HG02840 (cell line): Measurements from ENCODE around the gene NEURL1.
"Not testable (repeated sequence)": the region's sequence is repeated elsewhere in the genome, so short reads cannot be mapped to it uniquely, and the experiment has no call there.

Experiments used
- ATAC-seq: cut with Tn5 transposase; IDR thresholded peaks from one replicate; pipeline ENCODE4 v1.9.1; 2021; ENCODE audit warnings: mild to moderate bottlenecking, moderate library complexity, moderate number of reproducible peaks; ENCODE audit not compliant: unreplicated experiment, low FRiP score

NEURL1 gene

GRCh38 chr10:103600325-103600724 is 106.8 kb downstream of the NEURL1 start:
- ATAC-seq: no peak

- ATAC-seq: no peak
Observed at GRCh38 chr10:103600956-103601569, 107.6 kb downstream of the NEURL1 start.

GRCh38 chr10:103602028-103602851 is 108.7 kb downstream of the NEURL1 start:
- ATAC-seq: no peak

GRCh38 chr10:103602852-103603155 is 109.3 kb downstream of the NEURL1 start:
- no peak for ATAC-seq

- ATAC-seq: no peak
Observed at GRCh38 chr10:103603382-103603781, 109.9 kb downstream of the NEURL1 start.

GRCh38 chr10:103605359-103606096 is 112.0 kb downstream of the NEURL1 start:
- ATAC-seq: no peak

GRCh38 chr10:103606097-103606438 is 112.6 kb downstream of the NEURL1 start:
- ATAC-seq: not testable (repeated sequence)

GRCh38 chr10:103607051-103607450 is 113.5 kb downstream of the NEURL1 start:
- not testable (repeated sequence) for ATAC-seq

GRCh38 chr10:103608056-103608455 is 114.6 kb downstream of the NEURL1 start:
- not testable (repeated sequence) for ATAC-seq

- ATAC-seq: no peak
Observed at GRCh38 chr10:103609231-103610082, 116.0 kb downstream of the NEURL1 start.

- ATAC-seq: no peak
Observed at GRCh38 chr10:103610083-103610472, 116.6 kb downstream of the NEURL1 start.

GRCh38 chr10:103610921-103611511 is 117.5 kb downstream of the NEURL1 start:
- ATAC-seq: no peak

- ATAC-seq: no peak
Observed at GRCh38 chr10:103612462-103613365, 119.2 kb downstream of the NEURL1 start.

GRCh38 chr10:103613616-103614015 is 120.1 kb downstream of the NEURL1 start:
- ATAC-seq: no peak

GRCh38 chr10:103614306-103615158 is 121.0 kb downstream of the NEURL1 start:
- no peak for ATAC-seq

GRCh38 chr10:103616705-103617601 is 123.4 kb downstream of the NEURL1 start:
- no peak for ATAC-seq

- no peak for ATAC-seq
Observed at GRCh38 chr10:103617602-103618385, 124.3 kb downstream of the NEURL1 start.
